Keratinocyte (primary cell): Measurements from ENCODE around the gene ADAMTSL1. TPM values are rescaled to one million over a fixed set of nuclear protein-coding genes. Genes with fewer than 3 reads are reported as not detected.

Experiments used
- DNase-seq: peaks from one replicate; pipeline ENCODE4 v3.0.0-alpha.2; 2011; ENCODE audit warnings: low read depth, missing footprints, low spot score
- FAIRE-seq: peaks from 2 replicates; lab custom pipeline; 2011; peaks lifted over from hg19 to GRCh38; lab: Jason Lieb, UNC
- H2AFZ ChIP-seq: 2 replicates; pipeline ENCODE4 v1.6.0; 2012; ENCODE audit warnings: low read length, control low read depth, inconsistent platforms; ENCODE audit not compliant: control insufficient read depth
- H3K27ac ChIP-seq: 2 replicates; pipeline ENCODE4 v1.5.1; 2011; ENCODE audit warnings: low read length; ENCODE audit not compliant: control insufficient read depth, insufficient read depth
- H3K27me3 ChIP-seq: 3 replicates; pipeline ENCODE4 v1.6.0; 2011; ENCODE audit warnings: low read length; ENCODE audit not compliant: control insufficient read depth, insufficient read depth; ENCODE audit errors: extremely low read depth
- H3K36me3 ChIP-seq, 2 experiments: 2 replicates in 1 of 2; 3 replicates in 1 of 2; pipeline ENCODE4 v1.5.1; 2011; ENCODE audit warnings: low read length in 2 of 2, mild to moderate bottlenecking in 1 of 2; ENCODE audit not compliant: control insufficient read depth in 2 of 2, insufficient read depth in 2 of 2; ENCODE audit errors: extremely low read depth in 1 of 2
- H3K4me1 ChIP-seq: 3 replicates; pipeline ENCODE4 v1.5.1; 2011; ENCODE audit warnings: low read length; ENCODE audit not compliant: control insufficient read depth, insufficient read depth; ENCODE audit errors: extremely low read depth
- H3K4me2 ChIP-seq: 3 replicates; pipeline ENCODE4 v1.6.0; 2011; ENCODE audit warnings: low read depth, low read length; ENCODE audit not compliant: control insufficient read depth, insufficient read depth; ENCODE audit errors: extremely low read depth
- H3K4me3 ChIP-seq, 3 experiments: fragments of 200-600 bp in 1 of 3; sonication (generic) in 1 of 3; 2 replicates in 2 of 3; 3 replicates in 1 of 3; pipeline ENCODE4 v1.5.1; 2011 to 2016; ENCODE audit warnings: low read length in 3 of 3, mild to moderate bottlenecking in 3 of 3, control low read depth in 2 of 3, inconsistent platforms in 1 of 3, low read depth in 1 of 3, mixed read lengths in 1 of 3, mixed run types in 1 of 3, moderate library complexity in 1 of 3; ENCODE audit not compliant: control insufficient read depth in 2 of 3, insufficient read depth in 2 of 3; ENCODE audit errors: extremely low read depth in 1 of 3
- H3K79me2 ChIP-seq: 2 replicates; pipeline ENCODE4 v1.6.0; 2012; ENCODE audit warnings: low read length; ENCODE audit not compliant: control insufficient read depth, insufficient read depth
- H3K9ac ChIP-seq: 3 replicates; pipeline ENCODE4 v1.6.0; 2011; ENCODE audit warnings: low read length; ENCODE audit not compliant: control insufficient read depth, insufficient read depth; ENCODE audit errors: extremely low read depth
- H3K9me1 ChIP-seq: 3 replicates; pipeline ENCODE4 v1.6.0; 2011; ENCODE audit warnings: low read length; ENCODE audit not compliant: control insufficient read depth, insufficient read depth; ENCODE audit errors: extremely low read depth
- H3K9me3 ChIP-seq: 2 replicates; pipeline ENCODE4 v1.5.1; 2012; ENCODE audit warnings: low read depth, low read length; ENCODE audit not compliant: control insufficient read depth
- H4K20me1 ChIP-seq: 3 replicates; pipeline ENCODE4 v1.6.0; 2011; ENCODE audit warnings: low read length; ENCODE audit not compliant: control insufficient read depth, insufficient read depth; ENCODE audit errors: extremely low read depth
- CTCF ChIP-seq, 3 experiments: IDR thresholded peaks in 1 of 3; conservative IDR thresholded peaks in 1 of 3; optimal IDR thresholded peaks in 1 of 3; 2 replicates in 2 of 3; 3 replicates in 1 of 3; pipeline versions ENCODE3 to v1.5.1; 2011; ENCODE audit warnings: low read length in 3 of 3, mild to moderate bottlenecking in 3 of 3, moderate library complexity in 2 of 3, control low read depth in 1 of 3, inconsistent platforms in 1 of 3; ENCODE audit not compliant: insufficient read depth in 2 of 3; ENCODE audit errors: extremely low read depth in 1 of 3
- EZH2 ChIP-seq: IDR thresholded peaks from one replicate; pipeline ENCODE4 v1.6.1; 2012; ENCODE audit warnings: inconsistent platforms, mild to moderate bottlenecking, low read length, moderate library complexity
- dilution Hi-C: fragments of 300-500 bp; cut with MboI; formaldehyde crosslinking; loops from one replicate; pipeline ENCODE4 v1.7.0; 2020; ENCODE audit warnings: low sequenced_read_pairs; ENCODE audit not compliant: extremely low pct_ligation_motif_present
- polyA plus RNA-seq, 5 experiments: library from polyadenylated mRNA; depleted of rRNA in 3 of 5; stranded (reverse) in 3 of 5; stranded (forward) in 1 of 5; unstranded in 1 of 5; fragments of >200 nt; gene quantifications; 1 replicate in 1 of 5; 2 replicates in 3 of 5; 3 replicates in 1 of 5; pipeline versions ENCODE4 v1.2.1 to v1.2.3, GENCODE V29; 2011 to 2012; ENCODE audit warnings: missing spikeins in 2 of 5, low read depth in 1 of 5, low replicate concordance in 1 of 5

ADAMTSL1 gene
- polyA plus RNA-seq, 1 donor (not counting 4 experiments of a cell fraction or from before 2014, with no cell fraction given) = 1.1 TPM

GRCh38 chr9:18907927-18908625, 434.1 kb downstream of the ADAMTSL1 start:
- DNase-seq = no peak
- H3K36me3 ChIP-seq = no peaks in the 10 kb centered on the region
- no peaks in the 10 kb centered on the region for H3K79me2 ChIP-seq
- no peak overlapping the region for H3K27ac ChIP-seq
- no peak overlapping the region for H3K4me2 ChIP-seq
- TF ChIP-seq EZH2 (no peak), CTCF (optimal IDR thresholded peaks at IDR 0.05 in 1 of 3, IDR thresholded peaks at IDR 0.05 in 1 of 3, conservative IDR thresholded peaks at IDR 0.05 in 1 of 3; ENCODE audit: extremely low read depth in 1 of 3, insufficient read depth in 2 of 3, low read length in 3 of 3) (no peak)
- H2AFZ ChIP-seq = no peak overlapping the region
- H3K27me3 ChIP-seq = peaks cover 3% of the 10 kb centered on the region
- dilution Hi-C loops = no loop called here
- H3K9ac ChIP-seq = no peak overlapping the region
- H3K4me3 ChIP-seq = no peak overlapping the region
- FAIRE-seq = no peak
- no peaks in the 10 kb centered on the region for H3K9me1 ChIP-seq
- H3K4me1 ChIP-seq = no peaks in the 10 kb centered on the region
- H4K20me1 ChIP-seq = no peaks in the 10 kb centered on the region
- H3K9me3 ChIP-seq = no peaks in the 10 kb centered on the region

GRCh38 chr9:18909140-18910018, 435.4 kb downstream of the ADAMTSL1 start:
- Histone ChIP-seq H3K27me3 (peaks cover 5% of the 10 kb centered on the region), H3K79me2 (no peaks in the 10 kb centered on the region), H3K36me3 (no peaks in the 10 kb centered on the region), H2AFZ (no peak overlapping the region), H3K9me1 (no peaks in the 10 kb centered on the region), H4K20me1 (no peaks in the 10 kb centered on the region), H3K4me3 (no peak overlapping the region), H3K4me2 (no peak overlapping the region), H3K9me3 (no peaks in the 10 kb centered on the region), H3K9ac (no peak overlapping the region), H3K4me1 (no peaks in the 10 kb centered on the region), H3K27ac (no peak overlapping the region)
- FAIRE-seq (no peak), DNase-seq (no peak)
- dilution Hi-C loops = no loop called here
- no peak for TF ChIP-seq CTCF (optimal IDR thresholded peaks at IDR 0.05 in 1 of 3, IDR thresholded peaks at IDR 0.05 in 1 of 3, conservative IDR thresholded peaks at IDR 0.05 in 1 of 3; ENCODE audit: extremely low read depth in 1 of 3, insufficient read depth in 2 of 3, low read length in 3 of 3)
- no peak for TF ChIP-seq EZH2
